ENCODE measurements around the gene PLEKHH1.

PLEKHH1 gene

DNA sequence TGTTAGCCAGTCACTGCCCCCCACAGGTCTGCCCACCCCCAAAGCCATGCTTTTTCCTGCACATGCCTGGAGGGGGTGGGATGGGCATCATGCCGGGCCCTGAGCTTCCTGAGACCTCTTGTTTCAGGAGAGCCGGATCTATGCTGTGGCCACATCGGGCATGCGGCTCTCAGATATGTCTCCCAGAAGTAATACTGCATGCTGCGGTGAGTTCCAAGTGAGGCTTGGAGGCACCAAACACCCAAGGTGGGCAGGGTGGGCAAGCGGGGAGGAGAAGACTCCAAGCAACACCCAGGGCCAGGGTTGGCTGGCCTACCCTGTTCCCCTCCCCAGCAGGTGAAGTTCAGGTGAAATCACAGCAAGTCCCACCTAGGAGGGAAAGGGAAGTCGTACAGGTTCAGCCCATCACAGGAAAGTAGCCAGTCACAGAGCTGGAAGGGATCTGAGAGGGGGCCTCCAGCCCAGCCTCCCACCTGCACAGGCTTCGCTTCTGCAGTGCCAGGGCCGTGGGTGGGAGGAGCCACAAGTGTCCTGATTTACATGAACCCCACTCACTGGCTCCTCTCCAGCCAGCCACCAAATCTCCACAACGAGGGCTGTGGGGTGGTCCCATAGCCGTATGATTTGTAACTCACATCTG lies 36.0 kb downstream of the PLEKHH1 start:
- no peak for DNase-seq

DNA sequence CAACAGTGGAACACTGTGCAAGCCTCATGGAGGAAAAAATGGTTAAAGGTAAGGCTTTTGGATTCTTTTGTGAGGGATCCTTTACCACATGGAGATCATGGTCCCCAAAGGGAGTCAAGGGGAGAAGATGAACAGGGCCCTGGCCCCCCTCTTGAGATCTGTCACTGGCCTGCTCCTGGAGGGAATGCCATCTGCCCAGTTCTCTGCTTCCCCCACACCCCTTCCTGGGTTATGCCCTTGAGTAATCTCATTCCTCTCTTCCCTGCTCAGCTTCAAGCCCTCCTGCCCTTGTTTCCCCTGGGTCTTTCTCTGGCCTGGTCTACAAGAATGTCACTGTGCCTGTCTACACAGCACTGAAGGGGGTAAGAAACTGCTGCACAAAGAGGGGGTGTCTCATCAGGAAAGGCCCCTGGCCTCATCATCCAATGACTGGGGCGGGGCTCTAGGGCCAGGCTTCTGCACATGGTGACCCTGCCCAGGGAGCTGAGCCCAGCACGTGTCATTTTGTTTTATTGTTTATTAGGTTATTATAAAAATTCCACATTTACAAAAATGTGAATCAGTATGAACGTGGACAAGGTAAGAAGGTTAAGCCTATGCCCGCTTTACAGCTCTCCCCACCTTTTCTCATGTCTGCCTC lies 36.7 kb downstream of the PLEKHH1 start:
- DNase-seq = no peak

DNA sequence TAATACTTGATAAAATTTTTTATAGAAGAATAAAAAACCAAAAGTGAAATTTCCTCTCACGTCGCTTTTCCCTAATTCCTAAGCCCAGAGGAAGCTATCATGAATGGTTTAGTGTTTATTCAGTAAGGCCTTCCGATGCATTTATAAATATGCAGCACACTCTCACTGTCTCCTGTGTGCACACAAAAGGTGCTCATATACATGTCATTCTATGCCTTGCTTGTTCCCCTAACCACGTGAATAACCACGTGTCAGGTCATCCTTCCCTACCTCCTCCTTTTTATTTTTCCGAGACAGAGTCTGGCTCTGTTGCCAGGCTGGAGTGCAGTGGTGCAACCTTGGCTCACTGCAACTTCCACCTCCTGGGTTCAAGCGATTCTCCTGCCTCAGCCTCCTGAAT lies 37.4 kb downstream of the PLEKHH1 start:
- DNase-seq = no peak

DNA sequence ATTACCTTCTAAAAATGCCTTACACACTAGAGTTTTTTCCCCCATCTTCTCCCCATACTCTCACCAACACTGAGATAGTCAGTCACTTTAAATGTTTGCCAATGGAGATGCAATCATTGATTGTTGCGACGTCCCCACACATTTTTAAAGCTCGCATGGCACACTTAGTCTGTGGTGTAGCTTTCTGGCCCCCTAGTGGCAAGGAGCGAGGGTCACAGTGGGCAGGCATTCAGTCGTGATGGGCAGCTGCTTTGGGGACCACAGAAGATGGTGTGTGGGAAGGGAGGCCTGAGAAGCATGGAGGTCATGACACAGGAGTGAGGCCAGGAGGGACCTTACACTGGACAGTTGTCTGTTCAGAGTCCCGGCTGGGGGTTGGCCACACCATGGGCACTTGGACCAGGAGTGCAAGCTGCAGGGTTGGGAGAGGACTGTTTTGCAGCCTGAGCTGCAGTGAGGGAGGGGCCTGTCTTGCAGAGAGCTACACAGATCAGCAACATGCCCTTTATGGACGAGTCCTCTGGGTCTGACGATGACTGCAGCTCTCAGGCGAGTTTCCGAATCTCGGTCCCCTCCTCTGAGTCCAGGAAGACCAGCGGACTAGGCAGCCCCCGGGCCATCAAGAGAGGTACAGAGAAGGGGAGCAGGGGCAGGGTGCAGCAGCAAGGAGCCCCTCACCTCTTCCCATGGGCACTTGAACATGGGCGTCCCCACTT lies 38.3 kb downstream of the PLEKHH1 start:
- peak; percentile 74 for DNase-seq

DNA sequence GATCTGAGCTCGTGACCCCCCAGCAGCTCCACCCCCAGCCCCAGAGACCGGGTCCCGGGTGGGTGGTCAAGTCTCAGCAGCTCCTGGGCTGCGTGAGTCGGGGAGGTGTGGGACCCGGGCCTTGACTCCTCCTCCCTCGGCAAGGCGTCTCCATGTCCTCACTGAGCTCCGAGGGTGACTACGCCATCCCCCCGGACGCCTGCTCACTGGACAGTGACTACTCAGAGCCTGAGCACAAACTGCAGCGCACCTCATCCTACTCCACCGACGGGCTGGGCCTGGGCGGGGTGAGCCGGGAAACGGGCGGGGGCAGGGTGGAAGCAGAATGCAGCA lies 38.9 kb downstream of the PLEKHH1 start:
- no peak for DNase-seq

DNA sequence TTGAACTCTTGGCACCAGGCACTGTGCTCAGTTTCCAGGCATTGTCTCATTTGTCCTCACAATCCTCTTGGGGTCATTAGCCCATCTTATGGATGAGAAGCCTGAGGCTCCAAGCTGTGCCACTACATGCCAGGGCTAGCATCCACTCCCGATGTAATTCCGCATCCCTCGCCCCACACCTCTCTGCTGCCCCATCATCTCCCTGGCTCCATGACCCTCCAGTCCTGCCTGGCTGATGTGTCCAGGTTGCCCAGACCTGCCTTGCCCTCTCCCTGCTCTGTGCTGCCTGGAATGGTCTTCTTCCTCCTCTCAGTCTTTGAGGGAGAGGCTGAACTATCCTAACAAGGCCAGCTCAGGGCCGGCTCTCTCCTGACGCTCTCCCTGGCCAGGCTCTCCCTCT lies 39.5 kb downstream of the PLEKHH1 start:
- no peak for DNase-seq

DNA sequence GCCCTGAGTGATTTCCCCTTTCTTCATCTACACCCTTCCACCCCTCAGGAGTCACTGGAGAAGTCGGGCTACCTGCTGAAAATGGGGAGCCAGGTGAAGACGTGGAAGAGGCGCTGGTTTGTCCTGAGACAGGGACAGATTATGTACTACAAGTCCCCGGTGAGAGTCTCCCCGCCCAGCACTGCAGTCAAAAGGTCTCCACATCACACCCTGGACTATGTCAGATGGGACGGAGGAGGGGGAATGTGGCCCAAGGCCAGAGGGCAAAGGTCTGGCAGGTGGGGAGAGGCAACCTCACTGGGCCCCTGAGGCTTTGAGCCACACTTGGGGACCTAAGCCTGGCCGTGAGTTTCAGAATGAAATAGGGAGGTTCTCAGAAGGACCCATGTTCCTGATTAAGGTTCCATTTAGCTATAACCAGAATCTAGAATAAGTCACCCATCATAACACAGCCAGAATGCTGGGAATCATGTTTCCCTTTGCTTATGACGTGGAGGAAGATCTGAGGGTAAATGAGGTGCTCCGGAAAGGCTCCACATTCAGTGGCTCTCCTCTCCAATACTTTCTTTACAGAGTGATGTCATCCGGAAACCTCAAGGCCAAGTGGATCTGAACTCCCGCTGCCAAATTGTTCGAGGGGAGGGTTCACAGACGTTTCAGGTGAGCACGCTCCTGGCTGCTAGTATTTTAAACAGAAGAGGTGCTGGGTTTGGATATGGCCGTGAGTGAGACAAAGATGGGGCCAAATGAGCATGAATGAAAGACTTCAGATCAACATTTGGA lies 40.3 kb downstream of the PLEKHH1 start:
- no peak for DNase-seq

DNA sequence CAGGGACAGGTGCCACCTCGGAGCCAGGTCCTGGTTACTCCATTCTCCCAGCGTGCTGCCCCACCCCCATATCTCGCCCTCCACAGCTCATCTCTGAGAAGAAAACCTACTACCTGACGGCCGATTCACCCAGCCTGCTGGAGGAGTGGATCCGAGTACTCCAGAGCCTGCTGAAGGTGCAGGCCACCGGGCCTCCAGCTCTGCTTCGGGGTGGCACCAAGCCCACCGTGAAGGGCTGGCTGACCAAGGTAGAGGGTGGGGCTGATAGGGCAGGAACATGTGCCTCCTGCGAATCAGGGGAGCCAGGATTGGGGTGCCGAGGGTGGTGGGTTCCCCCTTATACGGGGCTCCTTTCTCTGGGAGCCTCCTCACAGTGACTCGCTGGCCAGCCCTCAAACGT lies 41.1 kb downstream of the PLEKHH1 start:
- no peak for DNase-seq

DNA sequence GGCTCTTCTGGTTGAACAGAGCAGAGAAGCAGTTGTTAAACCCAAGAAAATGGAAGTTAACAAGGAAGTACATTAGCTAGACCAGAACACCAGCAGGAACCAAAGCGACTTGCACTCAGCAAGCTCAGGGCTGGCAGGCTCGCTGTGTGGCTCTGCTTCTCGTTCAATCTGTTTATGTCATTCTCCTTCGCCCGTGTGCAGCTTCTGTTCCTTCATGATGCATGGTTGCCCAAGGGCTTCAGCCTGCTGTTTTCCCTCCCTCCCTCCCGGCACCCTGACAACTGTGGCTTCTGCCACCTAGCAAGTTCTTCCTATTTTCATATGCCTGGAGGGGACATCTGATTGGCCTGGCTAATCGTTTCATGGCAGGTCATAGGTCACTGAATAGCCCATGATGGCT lies 41.7 kb downstream of the PLEKHH1 start:
- DNase-seq = no peak

DNA sequence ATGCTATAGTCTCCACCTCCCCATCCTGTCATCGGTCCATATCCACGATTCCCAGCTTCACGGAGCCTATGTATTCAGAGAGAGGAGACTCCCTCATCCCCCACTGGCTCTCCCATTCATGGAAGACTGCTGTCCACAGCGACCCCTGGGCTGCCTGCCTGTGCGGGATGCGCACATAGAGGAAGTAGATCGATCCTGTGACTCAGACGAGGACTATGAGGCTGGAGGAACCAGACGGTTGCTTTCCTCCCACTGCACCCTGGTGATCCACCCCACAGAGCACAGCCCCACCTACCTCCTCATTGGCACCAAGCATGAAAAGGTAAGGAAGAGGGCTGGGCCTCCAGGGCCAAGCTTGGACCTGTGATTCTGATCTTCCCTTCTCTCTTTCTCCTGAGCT lies 42.6 kb downstream of the PLEKHH1 start:
- DNase-seq = no peak

DNA sequence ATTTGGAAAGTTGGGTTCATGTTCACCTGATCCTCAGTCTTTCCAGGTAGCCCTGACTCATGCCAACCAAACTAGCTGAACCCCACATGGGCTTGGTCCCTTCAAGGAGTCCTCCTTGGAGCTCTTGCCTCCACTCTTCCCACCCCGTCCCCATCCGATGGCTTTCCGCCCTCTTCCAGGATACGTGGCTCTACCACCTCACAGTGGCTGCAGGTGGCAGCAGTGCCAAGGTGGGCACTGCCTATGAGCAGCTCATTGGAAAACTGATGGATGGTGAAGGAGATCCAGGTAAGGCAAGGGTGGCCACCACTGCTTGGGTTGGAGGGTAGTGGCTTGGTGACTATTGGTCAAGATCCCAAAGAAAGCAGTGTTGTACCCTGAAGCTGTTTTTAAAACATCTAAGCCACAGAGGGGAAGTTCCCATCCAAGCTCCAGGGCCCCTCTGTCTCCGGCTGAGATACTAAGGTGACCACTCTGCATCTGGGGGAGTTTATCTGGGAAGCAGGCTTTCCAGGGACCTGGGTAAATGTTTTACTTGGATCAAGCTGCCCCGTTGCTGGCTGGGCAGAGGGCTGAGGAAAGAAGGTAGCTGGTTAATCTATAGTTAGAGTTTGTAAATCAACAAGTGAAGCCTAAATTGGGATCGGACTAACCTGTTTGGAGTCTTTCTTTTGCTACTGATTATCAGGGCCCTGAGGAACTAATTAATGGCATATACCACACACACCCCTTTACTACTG lies 43.3 kb downstream of the PLEKHH1 start:
- DNase-seq = no peak

DNA sequence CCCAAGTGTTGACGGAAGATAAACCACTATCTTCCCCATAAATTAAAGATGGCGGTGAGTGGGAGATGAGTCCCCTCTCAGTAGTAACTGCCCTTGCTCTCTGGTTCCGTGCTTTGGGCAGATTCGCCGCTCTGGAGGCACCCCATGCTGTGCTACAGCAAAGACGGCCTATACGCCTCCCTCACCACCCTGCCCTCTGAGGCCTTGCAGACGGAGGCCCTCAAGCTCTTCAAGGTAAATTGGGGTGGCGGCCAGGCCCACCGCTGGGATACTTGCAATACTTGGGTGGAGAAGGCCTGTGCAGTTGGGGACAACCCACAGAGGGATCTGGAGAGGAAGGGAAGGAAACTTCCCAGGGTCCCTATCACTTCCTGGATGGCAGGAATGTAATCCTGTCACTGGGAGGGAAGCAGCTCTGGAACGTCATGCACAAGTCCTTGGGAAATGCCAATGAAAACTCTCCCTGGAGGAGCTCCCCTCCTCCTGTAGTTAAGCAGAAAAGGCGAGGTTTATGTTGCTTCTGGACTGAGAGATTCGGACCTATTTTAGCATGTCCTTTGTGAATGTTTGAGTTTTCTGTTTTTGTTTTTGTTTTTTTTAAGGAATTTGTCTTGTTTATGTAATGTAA lies 44.2 kb downstream of the PLEKHH1 start:
- no peak for DNase-seq

DNA sequence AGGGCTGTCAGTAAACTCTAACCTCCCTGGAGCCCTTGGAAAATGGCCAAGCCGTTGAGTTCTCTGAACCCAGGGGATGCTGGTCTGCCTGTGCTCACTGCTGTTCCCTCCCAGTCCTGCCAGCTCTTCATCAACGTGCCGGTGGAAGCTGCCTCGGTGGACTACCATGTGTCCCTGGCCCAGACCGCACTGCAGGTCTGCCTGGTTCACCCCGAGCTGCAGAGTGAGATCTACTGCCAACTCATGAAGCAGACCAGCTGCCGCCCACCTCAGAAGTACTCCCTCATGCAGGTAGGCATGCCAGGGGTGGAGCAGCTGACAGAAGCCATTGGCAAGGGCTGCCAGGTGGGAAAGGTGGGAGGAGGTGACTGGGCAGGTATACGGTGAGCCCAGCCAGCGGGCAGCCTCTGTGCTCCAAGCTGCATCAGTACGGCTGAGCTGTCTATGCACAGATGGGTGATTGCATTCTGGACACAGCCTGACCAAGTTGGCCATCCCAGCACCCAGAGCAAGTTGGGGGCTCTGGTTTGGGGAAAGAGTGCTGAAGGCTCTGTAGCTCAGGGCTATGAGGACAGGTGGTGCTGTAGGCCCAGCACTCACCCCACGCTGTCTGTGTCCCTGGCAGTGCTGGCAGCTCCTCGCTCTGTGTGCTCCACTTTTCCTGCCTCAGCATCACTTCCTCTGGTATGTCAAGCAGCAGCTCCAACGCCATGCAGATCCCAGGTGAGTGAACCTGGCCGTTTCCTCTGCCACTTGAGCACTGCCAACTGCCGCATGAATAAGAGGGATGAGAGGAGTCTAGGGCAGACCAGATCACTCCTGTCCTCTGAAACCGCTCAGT lies 45.0 kb downstream of the PLEKHH1 start:
- no peak for DNase-seq

DNA sequence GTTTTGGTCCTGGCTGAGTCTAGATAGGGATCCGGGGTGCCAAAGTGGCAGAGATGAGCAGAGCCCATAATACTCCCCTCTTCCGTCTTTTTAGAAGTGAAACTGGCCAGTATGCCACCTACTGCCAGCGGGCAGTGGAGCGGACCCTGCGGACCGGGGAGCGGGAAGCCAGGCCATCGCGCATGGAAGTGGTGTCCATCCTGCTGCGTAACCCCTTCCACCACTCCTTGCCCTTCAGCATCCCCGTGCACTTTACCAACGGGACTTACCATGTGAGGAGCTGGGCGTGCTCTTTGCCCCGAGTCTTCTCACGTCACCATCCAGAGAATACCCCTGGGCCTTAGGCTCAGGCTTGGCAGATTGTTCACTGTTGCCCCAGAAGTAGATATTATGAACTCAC lies 46.0 kb downstream of the PLEKHH1 start:
- DNase-seq = no peak

DNA sequence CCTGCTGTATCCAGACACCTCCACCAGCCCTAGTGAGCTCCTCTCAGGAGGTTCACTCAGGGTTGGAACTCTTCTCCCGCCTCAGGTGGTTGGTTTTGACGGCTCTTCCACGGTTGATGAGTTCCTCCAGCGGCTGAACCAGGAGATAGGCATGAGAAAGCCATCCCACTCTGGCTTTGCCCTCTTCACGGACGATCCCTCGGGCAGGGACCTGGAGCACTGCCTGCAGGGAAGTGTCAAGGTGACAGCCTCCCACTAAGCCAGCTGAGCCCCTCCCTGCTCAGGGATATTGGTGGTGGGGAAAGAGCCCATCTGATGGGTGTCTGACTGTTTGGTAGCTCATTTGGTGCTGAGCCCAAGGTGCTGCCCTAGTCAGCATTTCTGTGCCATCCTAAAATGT lies 46.5 kb downstream of the PLEKHH1 start:
- DNase-seq = no peak

DNA sequence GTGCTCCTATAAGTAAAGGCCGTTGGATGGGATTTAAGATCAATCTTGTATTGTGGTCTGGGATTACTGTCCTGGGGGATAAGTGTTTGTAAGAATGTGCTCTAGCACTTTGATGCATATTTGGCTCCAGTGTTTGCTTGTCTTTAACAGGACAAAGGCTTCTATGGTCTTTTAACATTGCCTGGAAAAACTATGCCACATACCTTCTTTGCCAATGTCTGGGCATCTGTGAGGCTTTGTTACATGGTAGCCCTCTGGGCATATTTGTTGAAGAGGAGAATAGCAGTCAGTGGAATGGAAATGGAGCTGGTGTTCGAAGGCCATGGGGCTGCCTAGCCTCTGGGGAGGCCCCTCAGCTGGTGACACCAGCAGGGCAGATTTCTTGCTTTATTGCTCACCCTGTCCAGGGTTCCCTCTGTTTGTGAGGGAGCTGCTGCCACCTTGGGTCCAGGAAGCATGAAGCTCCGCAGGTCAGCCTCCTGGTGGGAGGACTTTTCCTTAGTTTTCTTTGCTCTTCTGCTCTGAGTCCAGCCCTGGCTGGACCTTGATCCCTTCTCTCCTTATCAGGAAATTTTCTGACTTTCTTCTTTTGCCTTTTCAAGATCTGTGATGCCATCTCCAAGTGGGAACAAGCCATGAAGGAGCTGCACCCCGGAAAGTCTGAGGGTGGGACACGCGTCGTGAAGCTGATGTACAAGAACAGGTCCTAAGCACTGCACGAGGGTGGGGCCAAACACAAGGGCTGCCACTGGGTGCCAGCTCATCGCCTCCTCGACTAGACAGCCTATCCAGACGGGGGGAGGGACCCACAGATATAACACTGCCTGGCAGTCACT lies 47.5 kb downstream of the PLEKHH1 start:
- DNase-seq = no peak

DNA sequence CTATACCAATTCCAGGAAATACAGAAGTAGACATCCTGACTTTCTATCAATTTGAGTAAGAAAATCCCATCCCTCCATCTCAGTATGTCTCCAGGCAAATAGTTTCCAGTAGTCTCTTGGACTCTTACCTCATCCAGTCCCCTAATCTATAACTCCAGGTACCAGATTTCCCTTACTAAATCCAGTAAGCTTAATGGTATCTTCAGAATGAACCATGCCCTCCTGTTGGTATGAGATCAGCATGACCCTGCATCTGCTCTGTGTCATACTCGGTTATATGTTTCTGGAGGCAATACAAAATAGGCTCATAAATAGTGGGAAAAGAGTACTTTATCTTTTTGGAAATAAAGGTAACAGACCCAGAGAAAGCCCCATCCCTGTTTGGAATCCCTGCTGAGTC lies 48.6 kb downstream of the PLEKHH1 start:
- no peak for DNase-seq

DNA sequence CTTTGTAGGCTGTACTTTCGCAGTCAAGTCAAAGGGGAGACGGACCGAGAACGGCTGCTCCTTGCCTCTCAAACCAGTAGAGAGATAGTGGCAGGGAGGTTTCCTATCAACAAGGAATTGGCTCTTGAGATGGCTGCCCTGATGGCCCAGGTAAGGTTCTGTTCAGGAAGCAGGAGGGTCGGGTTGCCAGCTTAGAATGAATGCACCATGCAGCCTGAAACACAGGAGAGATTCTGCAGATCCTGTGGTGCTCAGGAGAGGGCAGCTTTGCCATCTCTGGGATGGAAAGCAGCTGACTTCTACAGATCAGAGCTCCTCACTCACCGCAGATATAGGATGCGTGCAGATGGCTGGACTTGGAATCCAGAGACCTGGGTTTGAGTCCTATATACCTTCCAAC lies 49.0 kb downstream of the PLEKHH1 start:
- DNase-seq = no peak

DNA sequence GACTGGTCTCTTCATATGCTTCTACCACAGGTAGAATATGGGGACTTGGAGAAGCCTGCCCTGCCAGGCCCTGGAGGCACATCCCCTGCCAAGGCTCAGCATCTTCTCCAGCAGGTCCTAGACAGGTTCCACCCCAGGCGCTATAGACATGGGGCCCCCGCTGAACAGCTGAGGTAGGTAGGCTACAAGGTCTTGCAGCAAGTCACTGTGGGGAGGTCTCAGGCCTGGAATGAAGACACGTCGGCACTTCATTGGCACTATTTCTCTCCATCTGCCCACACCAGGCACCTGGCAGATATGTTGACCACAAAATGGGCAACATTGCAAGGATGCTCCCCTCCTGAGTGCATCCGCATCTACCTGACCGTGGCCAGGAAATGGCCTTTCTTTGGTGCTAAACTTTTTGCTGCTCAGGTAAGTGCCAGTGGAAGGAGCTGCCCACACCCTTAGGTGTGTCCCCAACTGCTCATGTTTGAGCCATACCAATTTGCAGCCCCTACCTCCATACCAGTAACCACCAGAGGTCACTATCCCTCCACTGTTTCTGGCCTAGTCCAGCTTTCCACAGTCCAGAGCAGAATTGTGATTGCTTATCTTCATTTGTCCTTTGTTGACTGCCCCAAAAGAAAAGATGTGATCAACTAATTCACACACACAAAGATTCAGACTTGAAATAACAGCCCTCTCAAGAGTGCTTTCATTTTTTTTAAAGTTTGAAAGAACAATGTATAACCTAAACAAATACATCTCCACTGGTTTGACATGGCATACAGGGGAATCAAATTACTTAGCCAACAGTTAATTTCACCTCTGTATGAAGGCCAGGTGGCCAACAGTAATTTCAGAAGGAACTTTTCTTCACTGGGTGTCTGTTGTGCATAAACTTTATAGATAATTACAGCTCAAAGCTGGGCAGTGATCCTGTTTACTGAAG lies 50.9 kb downstream of the PLEKHH1 start:
- peak; percentile 20 for DNase-seq

DNA sequence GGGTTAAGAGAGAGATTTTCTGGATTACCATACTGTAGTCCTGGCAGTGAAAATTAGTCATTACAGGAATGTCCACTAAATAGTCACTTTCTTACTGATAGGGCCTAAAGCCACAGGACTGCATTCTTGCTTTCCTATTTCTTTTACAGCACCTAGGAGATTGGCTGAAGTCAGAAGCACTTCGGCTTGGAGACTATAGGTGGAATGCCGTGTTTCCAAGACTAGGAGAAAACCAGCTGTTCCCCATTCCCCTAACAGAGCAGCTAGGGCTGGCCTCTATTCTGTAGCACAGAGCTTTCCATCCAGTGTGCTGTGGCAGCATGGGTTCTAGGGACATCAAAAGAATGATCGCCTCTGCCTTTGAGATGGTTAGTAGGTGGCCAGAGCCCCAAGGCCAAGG lies 51.9 kb downstream of the PLEKHH1 start:
- DNase-seq = no peak

Data from stimulated activated CD4-positive, alpha-beta T cell treated with anti-CD3 and anti-CD28 coated beads, Interleukin-4, amount 100 ng/mL, for 24 hours (primary cell).